GM18508 (cell line): ENCODE results near the gene TRABD2B.
"Not testable (repeated sequence)": the region's sequence is repeated elsewhere in the genome, so short reads cannot be mapped to it uniquely, and the experiment has no call there.

ENCODE experiments used
- ATAC-seq: cut with Tn5 transposase; IDR thresholded peaks from one replicate; pipeline ENCODE4 v1.9.1; 2021; ENCODE audit warnings: moderate number of reproducible peaks; ENCODE audit not compliant: insufficient read depth, unreplicated experiment

Gene TRABD2B

DNA sequence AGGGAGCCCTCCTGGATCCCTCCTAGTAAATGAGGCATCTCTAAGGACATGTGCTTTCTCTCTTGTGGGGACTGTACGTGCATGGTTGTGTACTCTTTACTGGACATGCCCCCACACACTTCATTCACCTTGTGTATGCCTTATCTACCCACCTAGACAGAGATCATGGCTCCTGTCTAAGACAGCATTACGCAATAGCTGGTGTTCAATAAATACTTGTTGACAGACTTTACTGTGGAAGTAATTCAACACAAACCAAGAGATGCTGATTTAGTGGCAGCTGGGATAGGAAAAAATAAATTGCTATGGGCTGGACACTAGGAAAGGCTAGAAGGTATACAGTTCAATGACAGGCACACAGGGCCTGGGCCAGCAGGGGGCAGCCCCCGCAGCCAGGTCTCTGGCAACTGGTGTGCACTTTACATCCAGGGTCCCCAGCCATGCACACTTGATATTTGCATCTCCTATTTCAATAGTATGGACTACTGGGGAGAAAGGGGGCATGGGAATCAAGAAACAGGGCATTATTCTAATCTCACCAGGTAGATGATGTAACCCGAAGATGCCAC lies 24.2 kb downstream of the TRABD2B start:
- no peak for ATAC-seq

DNA sequence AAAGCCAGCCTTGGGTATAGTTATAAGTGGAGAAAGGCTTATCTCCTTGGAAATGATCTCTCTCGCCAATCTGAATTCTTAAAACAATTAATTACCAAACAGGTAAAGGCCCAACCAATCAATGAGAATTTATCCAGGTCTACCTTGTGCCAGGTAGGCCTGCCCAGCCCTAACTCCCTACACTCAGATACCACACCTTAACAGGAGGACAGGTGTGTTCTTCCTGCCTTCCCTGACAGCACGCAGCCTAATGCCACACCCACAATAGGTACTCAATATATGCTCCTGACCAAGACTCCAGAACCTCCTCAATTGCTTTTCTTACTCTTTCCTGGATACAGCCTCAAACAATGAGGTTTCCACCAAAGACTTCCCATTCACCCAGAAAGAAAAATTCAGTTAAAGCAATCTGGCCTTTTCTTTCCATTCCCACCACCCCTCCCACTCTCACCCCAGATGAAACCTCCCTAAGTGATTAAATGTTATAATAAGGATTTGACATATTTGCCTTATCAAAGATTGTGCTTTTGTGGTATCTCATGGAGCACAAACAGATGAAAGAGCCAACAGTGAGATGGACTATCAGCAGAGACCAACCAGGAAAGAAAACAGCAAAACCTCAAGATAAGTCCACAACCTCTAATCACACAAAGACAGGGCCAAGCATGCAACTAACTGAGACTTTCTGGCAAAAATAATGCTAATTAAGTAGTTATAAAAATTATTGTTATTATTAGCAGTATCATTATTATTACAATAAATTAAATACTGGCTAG lies 25.6 kb downstream of the TRABD2B start:
- ATAC-seq = no peak

DNA sequence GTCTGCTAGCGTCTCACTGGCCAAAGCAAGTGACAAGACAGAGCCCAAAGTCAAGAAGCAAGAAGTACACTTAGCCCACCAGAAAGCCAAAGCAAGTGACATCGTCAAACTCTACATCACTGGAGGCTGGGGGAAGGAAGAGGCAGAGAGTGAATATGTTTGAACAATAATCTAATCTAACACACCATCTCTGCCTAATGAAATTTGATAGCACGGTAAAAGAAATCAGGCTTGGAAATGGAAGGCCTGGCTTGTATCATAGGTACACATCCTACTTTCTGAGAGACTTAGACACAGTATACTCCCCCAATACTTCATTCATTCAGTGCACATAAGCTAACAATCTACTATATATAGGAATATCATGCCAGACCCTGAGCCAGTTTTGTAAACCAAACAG lies 26.3 kb downstream of the TRABD2B start:
- ATAC-seq = no peak

DNA sequence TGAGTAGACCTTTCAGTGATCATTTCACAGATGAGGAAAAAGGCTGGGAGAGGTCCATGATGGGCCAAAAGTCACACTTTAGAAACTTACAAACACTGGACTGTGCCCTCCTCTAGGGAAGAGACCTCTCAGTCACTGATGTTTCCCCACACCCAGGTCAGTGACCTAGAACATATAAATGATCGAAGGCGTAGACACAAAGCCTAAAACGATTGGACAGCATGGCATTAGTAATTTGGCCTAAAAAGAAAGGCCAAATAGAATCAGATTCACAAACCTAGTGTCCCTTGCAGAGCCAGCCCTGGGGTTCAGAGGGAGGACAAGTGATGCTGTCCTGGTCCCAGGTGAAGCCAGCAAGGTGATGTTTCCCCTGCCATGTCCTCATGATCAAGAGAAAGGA lies 27.7 kb downstream of the TRABD2B start:
- no peak for ATAC-seq

DNA sequence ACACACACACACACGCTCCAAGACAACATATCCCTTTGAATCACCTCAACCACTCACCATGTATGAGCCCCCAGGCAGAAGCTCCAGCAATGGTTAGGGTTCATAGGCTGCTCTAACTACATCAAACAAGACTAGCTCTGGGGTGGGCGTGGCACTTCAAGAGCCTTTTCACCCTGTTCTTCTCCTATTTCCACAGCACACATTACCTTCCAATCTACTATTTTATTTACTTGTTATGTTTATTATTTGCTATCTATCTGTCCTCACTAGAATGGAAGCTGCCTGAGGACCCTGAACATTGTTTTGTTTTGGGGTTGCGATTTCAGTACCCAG lies 28.7 kb downstream of the TRABD2B start:
- no peak for ATAC-seq

DNA sequence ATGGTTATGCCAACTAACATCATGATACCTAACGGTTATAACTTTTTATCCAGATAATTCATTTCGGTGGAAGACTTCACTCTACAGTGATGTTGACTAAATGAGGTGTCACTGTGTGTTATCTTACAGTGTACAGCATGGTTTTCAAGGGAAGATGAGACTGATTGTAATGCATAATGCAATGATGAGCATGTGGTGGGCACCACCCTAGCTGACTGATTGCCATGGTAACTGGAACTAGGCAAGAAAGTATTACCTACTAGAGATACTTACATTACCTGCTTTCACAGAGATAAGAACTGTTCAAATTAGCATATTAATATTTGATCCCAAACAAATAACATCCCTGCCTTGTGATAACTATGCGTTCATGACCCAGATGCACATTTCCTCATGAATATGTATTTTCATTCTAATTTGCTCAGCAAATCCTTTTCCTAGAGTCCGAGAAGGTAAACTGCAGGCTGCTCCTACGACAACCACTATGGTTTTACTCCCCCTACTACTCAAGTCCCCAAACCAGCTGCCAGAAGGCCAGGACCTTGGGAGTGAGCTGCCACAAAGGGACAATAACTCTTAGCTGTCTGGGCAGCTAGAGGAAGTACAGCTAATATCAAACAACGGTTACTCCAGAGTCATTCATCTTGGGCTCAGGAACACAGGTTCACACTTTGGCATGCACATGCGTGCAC lies 29.2 kb downstream of the TRABD2B start:
- no peak for ATAC-seq

DNA sequence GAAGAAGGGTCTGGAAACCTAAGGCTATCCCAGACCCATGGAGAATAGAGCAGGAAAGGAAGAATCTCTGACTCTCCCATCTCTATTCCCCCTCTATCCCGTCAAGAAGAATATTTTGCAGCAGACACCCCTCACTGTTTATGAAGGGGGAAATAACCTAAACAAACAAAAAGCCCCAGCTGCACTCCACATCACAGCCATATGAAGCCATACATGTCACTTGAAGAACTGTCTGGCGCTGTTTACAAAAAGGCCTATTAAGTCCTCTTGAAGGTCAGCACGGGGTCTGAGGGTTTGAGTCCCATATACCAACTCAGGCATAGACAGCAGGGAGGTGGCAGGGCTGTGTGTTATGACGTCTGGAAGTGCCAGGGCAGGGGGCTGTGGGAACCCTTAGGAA lies 31.4 kb downstream of the TRABD2B start:
- ATAC-seq = no peak

DNA sequence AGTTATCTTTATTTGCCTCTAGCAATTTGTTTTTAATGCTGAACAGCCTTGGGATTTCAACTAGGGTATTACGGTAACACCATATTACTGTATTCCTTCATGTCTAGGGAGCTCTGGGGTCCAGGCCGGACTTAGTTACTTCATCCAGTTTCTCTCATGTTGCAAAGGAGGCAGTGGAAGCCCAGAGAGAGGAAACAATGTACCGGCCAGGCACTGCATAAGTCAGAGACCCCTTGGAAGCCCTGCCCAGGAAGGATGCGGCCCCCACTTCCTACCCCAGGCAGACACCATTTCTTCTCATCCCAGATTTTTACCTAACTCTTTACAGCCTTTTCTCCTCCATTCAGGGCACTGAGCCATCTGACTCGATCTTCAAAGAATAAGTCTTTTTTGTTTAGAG lies 32.5 kb downstream of the TRABD2B start:
- no peak for ATAC-seq

DNA sequence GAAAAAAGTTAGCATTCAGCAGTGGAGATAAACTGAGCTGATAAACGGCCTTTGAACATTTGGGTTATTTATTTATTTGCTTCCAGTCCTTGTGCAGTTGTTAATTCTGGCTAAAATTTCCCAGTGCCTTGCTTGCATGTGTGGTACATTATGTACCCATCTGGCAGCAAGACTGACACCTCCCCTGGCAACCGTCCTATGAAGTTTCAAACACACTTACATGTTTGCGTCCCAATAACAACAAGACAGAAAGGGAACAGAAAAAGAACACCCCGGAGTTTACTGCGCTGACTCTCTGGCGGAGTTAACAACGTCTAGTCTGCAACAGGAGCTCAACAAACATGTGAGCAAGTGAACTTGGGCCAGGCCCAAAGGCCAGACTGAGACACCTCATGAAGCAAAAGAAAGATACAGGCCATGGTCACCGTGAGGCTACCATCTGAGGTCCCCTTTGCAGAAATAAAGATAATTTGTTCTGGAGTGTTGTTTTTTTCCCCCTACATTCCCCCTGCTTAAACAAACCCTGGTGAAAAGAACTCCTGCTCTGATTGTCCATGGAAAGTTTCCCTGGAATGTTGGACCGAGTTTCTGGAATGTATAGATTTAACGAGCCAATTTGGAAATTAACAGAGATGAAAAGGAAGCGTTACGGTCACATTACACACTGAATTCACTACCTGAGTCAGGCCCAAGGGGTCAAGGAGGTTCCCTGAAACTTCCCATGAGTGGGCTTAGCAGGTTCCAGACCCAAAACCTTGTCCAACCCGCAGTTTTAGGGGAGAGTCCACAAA lies 33.4 kb downstream of the TRABD2B start:
- ATAC-seq = no peak

DNA sequence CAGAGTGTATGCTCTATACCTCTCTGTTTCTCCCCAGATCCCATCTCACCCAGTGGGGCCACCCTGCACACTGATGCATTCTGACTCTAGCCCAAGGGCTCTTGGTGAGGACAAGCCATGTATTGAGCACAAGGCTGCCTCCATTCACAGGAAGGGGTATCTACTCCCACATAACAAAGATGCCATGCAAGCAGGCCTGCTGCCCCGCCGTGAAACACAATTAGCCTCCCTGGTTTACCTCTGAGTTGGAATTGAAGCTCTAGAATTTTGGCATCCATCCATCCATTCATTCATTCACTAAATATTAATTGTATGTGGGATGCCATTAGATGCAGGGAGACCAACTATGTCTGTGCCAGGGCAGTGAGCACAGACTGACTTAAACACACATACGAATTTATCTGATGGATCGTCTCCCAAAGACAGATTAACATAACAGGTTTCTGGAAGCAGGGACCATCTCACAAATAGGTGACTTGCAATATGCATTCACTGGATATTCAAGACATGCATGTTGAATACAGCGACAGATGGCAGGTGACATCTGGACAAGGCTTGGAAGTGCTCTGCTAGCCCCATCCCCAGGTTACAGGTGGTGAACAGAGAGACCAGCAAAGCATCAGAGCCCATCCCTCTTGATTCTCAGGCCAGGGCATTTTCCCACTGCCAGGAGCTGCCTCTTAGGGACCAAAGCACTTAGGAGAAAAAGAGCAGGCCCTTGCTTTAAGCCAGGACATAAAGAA lies 34.3 kb downstream of the TRABD2B start:
- ATAC-seq = no peak

DNA sequence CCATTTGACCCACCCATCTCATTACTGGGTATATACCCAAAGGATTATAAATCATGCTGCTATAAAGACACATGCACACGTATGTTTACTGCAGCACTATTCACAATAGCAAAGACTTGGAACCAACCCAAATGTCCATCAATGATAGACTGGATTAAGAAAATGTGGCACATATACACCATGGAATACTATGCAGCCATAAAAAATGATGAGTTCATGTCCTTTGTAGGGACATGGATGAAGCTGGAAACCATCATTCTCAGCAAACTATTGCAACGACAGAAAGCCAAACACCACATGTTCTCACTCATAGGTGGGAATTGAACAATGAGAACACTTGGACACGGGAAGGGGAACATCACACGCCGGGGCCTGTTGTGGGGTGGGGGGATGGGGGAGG lies 35.4 kb downstream of the TRABD2B start:
- not testable (repeated sequence) for ATAC-seq

DNA sequence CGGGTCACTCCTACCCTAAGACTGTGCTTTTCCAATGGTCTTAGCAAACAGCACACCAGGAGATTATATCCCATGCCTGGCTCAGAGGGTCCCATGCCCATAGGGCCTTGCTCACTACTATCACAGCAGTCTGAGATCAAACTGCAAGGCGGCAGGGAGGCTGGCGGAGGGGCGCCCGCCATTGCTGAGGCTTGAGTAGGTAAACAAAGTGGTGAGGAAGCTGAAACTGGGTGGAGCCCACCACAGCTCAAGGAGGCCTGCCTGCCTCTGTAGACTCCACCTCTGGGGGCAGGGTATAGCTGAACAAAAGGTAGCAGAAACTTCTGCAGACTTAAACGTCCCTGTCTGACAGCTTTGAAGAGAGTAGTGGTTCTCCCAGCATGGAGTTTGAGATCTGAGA lies 40.7 kb downstream of the TRABD2B start:
- not testable (repeated sequence) for ATAC-seq

DNA sequence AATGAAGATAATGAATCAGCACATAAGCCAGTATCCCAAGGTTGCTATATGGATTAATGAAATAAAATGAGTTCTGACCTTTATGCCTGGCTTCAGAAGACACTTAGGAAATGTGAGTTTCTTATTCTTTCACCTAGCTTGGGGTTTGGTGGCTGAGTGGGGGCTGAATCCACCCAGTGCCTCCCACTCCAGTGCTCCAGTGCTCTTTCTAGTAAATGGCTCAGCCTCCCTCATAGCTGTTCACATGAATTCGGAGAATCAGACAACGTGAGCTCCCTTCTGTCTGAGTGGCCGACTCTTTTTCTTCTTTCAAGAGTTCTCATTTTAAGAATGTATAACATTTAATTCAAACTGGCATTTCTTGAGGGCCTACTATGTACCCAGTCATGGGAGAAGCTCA lies 43.5 kb downstream of the TRABD2B start:
- ATAC-seq = no peak

DNA sequence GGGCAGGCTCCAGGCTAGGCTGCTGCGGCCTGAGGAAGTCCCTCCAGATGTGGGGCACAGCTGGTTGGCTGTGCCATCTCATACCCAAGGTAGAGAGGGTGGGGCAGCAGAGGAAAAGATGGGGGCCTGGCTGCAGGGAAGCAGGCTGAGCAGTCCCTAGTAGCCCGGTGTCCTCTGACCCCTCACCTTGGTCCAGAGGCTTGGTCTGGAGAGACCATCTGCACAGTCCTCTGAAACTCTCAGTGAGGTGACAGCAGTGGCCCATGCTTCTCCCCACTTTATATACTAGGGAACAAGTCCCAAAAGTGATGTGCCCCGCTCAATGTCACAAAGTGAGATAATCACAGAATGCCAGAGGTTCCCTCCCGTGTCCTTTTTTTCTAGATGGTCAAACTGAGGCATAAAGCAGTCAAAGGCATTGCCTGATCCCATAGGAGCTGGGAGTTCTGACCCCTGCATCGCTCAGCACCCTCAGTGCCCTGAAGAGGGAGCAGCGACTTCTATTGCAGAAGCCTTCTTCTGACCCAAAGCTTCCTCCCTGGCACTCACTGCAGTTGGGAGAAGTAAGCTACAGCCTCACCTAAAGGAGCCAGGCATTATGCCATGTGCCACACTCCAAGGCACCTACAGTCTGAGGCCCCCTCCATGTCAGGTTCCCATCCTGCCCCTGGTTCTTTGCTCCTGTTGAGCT lies 45.5 kb downstream of the TRABD2B start:
- no peak for ATAC-seq

DNA sequence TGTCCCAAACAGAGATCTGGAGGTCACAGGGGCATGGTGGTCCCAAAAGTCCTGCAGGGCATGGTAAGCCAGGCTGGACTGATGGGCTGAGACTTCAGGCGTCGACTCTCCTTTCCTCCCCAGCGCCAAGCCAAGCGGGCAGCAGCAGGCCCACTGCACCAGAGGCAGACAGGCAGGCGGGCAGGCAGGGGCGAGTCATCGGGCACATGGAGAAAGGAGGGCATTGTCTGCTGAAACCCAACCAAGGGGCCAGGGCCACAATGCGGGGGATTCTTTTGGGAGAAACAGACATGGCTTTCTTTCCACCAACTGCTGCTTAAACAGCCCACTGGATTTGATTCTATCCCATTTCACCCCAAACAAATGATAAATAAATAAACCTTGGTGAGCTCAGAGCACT lies 46.2 kb downstream of the TRABD2B start:
- ATAC-seq = no peak

DNA sequence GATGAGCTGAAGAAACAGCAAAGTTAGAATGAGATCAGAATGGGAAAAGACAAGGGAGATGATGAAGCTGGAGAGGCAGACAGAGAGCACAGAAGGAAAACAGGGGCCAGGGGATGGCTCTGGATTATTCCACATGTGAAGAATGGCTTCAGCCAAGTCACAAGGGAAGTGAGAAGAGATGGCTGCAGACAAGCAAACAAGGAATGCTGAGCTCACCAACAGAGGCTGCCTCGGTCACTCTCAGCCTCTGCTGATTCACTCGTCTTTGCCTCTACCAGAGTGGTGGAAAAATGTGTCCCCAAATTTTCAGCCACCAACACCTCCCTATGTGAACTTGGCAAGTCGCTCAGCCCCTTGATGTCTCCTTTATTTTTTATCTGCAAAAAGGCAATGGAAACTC lies 46.7 kb downstream of the TRABD2B start:
- ATAC-seq = no peak

DNA sequence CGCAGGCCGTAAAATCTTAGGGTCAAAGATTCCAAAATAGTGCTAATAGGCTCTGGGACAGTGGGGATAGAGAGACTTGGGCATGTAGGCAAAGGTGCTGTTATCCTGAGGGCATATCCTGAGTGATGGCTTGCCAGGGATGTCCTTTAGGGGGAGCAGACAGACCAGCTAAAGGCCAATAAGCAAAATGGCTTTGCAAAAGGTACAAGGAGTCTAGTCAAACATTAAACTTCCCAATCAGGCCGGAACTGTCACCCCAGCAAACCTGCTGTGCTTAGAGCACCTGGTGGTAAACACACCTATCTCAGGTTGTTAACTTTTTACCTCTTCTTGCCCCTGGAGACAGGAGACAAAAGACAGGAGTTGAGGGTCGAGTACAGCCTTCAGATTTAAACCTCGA lies 49.1 kb downstream of the TRABD2B start:
- no peak for ATAC-seq

DNA sequence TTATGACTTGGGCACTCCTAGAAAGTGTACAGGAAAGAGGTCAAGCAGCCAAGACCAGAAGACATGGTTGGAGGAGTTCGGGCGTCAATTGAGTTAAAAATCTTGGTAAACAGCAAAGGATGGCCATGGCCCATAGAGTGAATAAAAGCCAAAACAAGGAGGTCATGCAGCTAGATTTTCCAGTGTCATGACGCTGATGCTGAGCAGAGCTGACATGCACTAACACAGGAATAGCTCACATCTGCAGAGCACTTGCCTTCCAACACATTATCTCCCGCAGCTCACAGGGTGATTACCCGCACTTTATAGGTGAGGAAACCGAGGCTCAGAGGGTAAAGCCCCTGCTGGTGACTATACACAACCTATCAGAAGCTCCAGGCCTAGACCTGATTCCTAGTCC lies 49.7 kb downstream of the TRABD2B start:
- no peak for ATAC-seq

DNA sequence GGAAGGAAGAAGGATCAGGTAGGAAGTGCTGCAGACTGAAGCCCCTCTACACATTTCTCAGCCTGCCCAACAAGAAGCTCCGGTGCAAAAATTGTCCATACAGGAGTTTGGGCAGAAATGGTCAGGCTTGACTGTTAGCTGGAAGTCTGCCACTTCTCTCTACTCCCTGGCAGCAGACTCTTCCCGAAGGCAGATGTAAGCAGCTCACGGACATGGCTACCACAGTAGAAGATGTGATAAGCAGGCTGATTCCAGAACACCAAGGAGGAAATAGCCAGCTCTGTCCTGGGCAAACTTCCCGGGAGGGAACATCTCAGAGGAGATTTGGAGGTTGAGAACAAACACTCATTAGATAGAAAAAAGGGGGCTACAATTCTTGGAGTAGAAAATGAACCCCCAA lies 52.6 kb downstream of the TRABD2B start:
- no peak for ATAC-seq

DNA sequence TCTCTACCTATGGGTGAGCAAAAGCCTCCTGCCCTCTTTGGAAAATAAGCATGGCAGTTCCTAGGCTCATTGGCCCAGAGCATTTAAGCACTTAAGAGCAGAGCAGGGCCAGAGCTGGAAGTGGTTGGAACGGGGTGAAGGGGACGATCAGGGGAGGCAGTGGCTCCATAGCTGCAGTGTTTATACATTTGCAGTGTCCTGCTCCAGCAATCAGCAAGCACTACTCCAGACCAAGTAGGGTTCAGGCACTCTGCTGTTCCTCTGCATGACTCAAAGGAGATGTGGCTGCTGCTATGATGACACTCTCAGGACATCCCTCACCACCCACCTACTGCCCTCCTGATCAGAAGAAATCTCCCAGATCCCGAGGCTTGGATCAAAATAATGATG lies 55.0 kb downstream of the TRABD2B start:
- no peak for ATAC-seq
